ENCODE results near the gene KCNJ9. TPM values are rescaled to one million over a fixed set of nuclear protein-coding genes. Genes with fewer than 3 reads are reported as not detected.

KCNJ9 gene
- total and polyA plus RNA-seq, 4 donors = not detected

- no peaks in the 10 kb centered on the region for H3K36me3 ChIP-seq (ENCODE audit: control insufficient read depth in 4 of 4, insufficient read depth in 3 of 4, low read depth in 1 of 4, low read length in 3 of 4)
- DNase-seq (ENCODE audit: low spot score) = no peak
- no peak overlapping the region for H3K9ac ChIP-seq (ENCODE audit: low read depth in 1 of 2, low read length in 2 of 2)
- TF ChIP-seq FOXA1 (IDR thresholded peaks at IDR 0.05) = no peak
- no peak for TF ChIP-seq NR2F2 (IDR thresholded peaks at IDR 0.05)
- no peak for TF ChIP-seq SP1 (IDR thresholded peaks at IDR 0.05)
- TF ChIP-seq HNF4A (conservative IDR thresholded peaks at IDR 0.05) = no peak
- no peak for TF ChIP-seq FOXA2 (IDR thresholded peaks at IDR 0.05)
- no peak for TF ChIP-seq EGR1 (IDR thresholded peaks at IDR 0.05; ENCODE audit: low read depth in 2 of 2)
- no peak for TF ChIP-seq ZBTB33 (IDR thresholded peaks at IDR 0.05)
- no peak for TF ChIP-seq CTCF (IDR thresholded peaks at IDR 0.05; ENCODE audit: low read depth, low read length, missing input control)
- TF ChIP-seq YY1 (IDR thresholded peaks at IDR 0.05) = no peak
- no peak for TF ChIP-seq JUND (IDR thresholded peaks at IDR 0.05)
- TF ChIP-seq HNF4G (IDR thresholded peaks at IDR 0.05) = no peak
- TF ChIP-seq RAD21 (IDR thresholded peaks at IDR 0.05) = no peak
- no peak for TF ChIP-seq GABPA (IDR thresholded peaks at IDR 0.05 in 1 of 2, conservative IDR thresholded peaks at IDR 0.05 in 1 of 2)
- no peak for TF ChIP-seq TAF1 (conservative IDR thresholded peaks at IDR 0.05)
- TF ChIP-seq MAX (IDR thresholded peaks at IDR 0.05) = no peak
- TF ChIP-seq ATF3 (IDR thresholded peaks at IDR 0.05) = no peak
- no peak for TF ChIP-seq REST (IDR thresholded peaks at IDR 0.05)
- no peak for TF ChIP-seq RXRA (IDR thresholded peaks at IDR 0.05)
- no peaks in the 10 kb centered on the region for H3K27me3 ChIP-seq (ENCODE audit: control insufficient read depth in 4 of 4, insufficient read depth in 4 of 4, low read length in 3 of 4)
- H3K9me3 ChIP-seq (ENCODE audit: control insufficient read depth in 4 of 4, low read length in 3 of 4) = no peaks in the 10 kb centered on the region
- H3K27ac ChIP-seq (ENCODE audit: low read depth in 1 of 2, low read length in 2 of 2) = no peak overlapping the region
- no peaks in the 10 kb centered on the region for H3K4me1 ChIP-seq (ENCODE audit: control insufficient read depth in 4 of 4, insufficient read depth in 4 of 4, low read length in 3 of 4)
- H3K4me3 ChIP-seq (ENCODE audit: low read depth in 1 of 3, low read length in 3 of 3) = no peak overlapping the region
- WGBS = 94% methylated on average over 5 of the region's 5 CpGs
Measured at GRCh38 chr1:160063176-160063575, 18.2 kb upstream of the KCNJ9 start.

Data from liver (tissue), 9 donors.